OCI-LY1 (cell line): ENCODE measurements around the gene USP44.

ENCODE experiments used
- H2AFZ ChIP-seq: fragments of 200-600 bp; sonication (generic), shearing (Covaris generic); 2 replicates; pipeline ENCODE4 v1.6.0; 2014; ENCODE audit warnings: antibody characterized with exemption, mild to moderate bottlenecking, low read length
- H3F3A ChIP-seq: fragments of 200-600 bp; sonication (generic), shearing (Covaris generic); 2 replicates; pipeline ENCODE4 v1.6.0; 2014; ENCODE audit warnings: mild to moderate bottlenecking, antibody characterized with exemption, low read length, moderate library complexity; ENCODE audit not compliant: insufficient read depth
- H3K27ac ChIP-seq: fragments of 200-600 bp; sonication (generic); 2 replicates; pipeline ENCODE4 v1.5.1; 2014; ENCODE audit warnings: low read length, mixed run types, mild to moderate bottlenecking, low read depth; ENCODE audit not compliant: poor library complexity, severe bottlenecking
- H3K27me3 ChIP-seq: fragments of 200-600 bp; sonication (generic); 2 replicates; pipeline ENCODE4 v1.6.0; 2014; ENCODE audit warnings: antibody characterized with exemption, mild to moderate bottlenecking, low read length, moderate library complexity; ENCODE audit not compliant: insufficient read depth
- H3K36me3 ChIP-seq: fragments of 200-600 bp; sonication (generic); 2 replicates; pipeline ENCODE4 v1.6.1; 2014; ENCODE audit warnings: mild to moderate bottlenecking, antibody characterized with exemption, low read length, moderate library complexity, mixed read lengths; ENCODE audit not compliant: insufficient read depth
- H3K4me1 ChIP-seq: fragments of 200-600 bp; sonication (generic); 2 replicates; pipeline ENCODE4 v1.5.1; 2014; ENCODE audit warnings: mild to moderate bottlenecking, low read length, moderate library complexity; ENCODE audit not compliant: insufficient read depth, severe bottlenecking
- H3K4me2 ChIP-seq: fragments of 200-600 bp; sonication (generic), shearing (Covaris generic); 2 replicates; pipeline ENCODE4 v1.6.1; 2014; ENCODE audit warnings: low read length
- H3K4me3 ChIP-seq: fragments of 200-600 bp; sonication (generic); 2 replicates; pipeline ENCODE4 v1.5.1; 2014; ENCODE audit warnings: low read length, low read depth, mild to moderate bottlenecking, mixed read lengths; ENCODE audit not compliant: poor library complexity, severe bottlenecking
- H3K79me2 ChIP-seq: fragments of 200-600 bp; shearing (Covaris generic); 2 replicates; pipeline ENCODE4 v1.6.1; 2016; ENCODE audit warnings: mixed run types, low read length, mixed read lengths; ENCODE audit not compliant: insufficient read depth
- H3K9ac ChIP-seq: fragments of 200-600 bp; sonication (generic), shearing (Covaris generic); 2 replicates; pipeline ENCODE4 v1.6.1; 2014; ENCODE audit warnings: mild to moderate bottlenecking, low read length, mixed read lengths
- H3K9me2 ChIP-seq: fragments of 200-600 bp; sonication (generic), shearing (Covaris generic); 2 replicates; pipeline ENCODE4 v1.6.1; 2014; ENCODE audit warnings: low read depth, mild to moderate bottlenecking, low read length, mixed read lengths
- H3K9me3 ChIP-seq: fragments of 200-600 bp; shearing (Covaris generic); 2 replicates; pipeline ENCODE4 v1.6.1; 2014; ENCODE audit warnings: low read length, mixed read lengths
- H4K20me1 ChIP-seq: fragments of 200-600 bp; sonication (generic), shearing (Covaris generic); 2 replicates; pipeline ENCODE4 v1.6.0; 2016; ENCODE audit warnings: mild to moderate bottlenecking, low read length; ENCODE audit not compliant: insufficient read depth
- EZH2 ChIP-seq: fragments of 200-600 bp; sonication (generic), shearing (Covaris generic); IDR thresholded peaks from 2 replicates; pipeline ENCODE4 v1.8.0; 2017; ENCODE audit warnings: borderline replicate concordance, mixed run types, mild to moderate bottlenecking, antibody characterized with exemption, low read length, moderate library complexity, mixed read lengths
- TF ChIP-seq, protein P1 (sequence below): fragments of 200-600 bp; sonication (generic), shearing (Covaris generic); IDR thresholded peaks from 2 replicates; pipeline ENCODE4 v1.5.1; 2017; ENCODE audit warnings: mild to moderate bottlenecking, antibody characterized with exemption, low read length, moderate library complexity, mixed read lengths

The USP44 gene

DNA sequence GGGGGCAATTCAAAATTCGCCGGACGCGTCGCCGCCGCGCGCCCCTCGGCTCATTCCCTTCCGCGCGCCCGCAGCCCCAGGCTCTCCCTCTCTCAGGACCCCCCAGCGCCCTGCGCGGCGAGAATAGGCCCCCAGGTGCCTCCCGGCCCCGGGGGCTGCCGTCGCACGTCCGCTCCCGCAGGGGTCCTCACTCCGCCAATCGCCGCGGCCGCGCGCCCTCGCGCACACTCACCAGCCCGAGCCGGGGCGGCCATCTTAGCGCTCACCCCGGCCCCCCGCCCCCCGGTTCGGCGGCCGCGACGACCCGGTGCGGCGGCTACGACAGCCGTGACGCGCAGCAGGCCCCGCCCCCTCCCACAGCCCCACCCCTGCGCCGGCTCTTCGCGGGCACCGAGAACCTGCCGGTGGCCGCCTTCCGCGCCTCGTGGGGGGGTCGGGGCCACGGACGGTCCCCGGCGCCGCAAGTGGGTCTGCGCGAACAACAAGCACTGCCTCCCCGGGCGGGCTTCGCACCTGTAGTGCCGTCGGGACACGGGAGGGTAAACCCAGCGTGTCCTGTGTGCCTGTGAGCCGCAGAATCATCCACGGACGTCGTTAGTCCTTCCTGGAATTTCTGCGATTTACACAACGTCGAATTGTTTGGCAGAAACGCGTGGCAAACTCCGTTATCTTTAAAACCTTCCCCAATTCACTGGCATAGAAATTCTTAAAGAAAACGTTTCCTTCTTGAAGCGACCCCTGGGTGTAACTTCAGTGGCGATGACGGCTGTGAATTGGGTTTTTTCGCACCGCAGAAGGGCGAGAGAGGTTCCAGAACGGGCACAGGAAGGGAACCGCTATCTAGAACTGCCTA is 2.5 kb downstream of the USP44 start:
- Histone ChIP-seq H4K20me1 (no peaks in the 10 kb centered on the region), H3K79me2 (no peaks in the 10 kb centered on the region), H3F3A (no peaks in the 10 kb centered on the region), H3K9me3 (peaks cover 7% of the 10 kb centered on the region; the same call in 1 of the 2 replicates), H3K36me3 (no peaks in the 10 kb centered on the region; the same call in 1 of the 2 replicates), H3K4me1 (no peaks in the 10 kb centered on the region), H2AFZ (no peak overlapping the region), H3K9me2 (no peaks in the 10 kb centered on the region), H3K27me3 (peaks cover 14% of the 10 kb centered on the region; the same call in 1 of the 2 replicates), H3K9ac (no peak overlapping the region), H3K27ac (no peak overlapping the region), H3K4me3 (peak overlapping the region; percentile 27), H3K4me2 (peak overlapping the region; percentile 29; the same call in 1 of the 2 replicates)
- TF ChIP-seq EZH2 = no peak
- TF ChIP-seq, protein P1, sequence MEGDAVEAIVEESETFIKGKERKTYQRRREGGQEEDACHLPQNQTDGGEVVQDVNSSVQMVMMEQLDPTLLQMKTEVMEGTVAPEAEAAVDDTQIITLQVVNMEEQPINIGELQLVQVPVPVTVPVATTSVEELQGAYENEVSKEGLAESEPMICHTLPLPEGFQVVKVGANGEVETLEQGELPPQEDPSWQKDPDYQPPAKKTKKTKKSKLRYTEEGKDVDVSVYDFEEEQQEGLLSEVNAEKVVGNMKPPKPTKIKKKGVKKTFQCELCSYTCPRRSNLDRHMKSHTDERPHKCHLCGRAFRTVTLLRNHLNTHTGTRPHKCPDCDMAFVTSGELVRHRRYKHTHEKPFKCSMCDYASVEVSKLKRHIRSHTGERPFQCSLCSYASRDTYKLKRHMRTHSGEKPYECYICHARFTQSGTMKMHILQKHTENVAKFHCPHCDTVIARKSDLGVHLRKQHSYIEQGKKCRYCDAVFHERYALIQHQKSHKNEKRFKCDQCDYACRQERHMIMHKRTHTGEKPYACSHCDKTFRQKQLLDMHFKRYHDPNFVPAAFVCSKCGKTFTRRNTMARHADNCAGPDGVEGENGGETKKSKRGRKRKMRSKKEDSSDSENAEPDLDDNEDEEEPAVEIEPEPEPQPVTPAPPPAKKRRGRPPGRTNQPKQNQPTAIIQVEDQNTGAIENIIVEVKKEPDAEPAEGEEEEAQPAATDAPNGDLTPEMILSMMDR = no peak

DNA sequence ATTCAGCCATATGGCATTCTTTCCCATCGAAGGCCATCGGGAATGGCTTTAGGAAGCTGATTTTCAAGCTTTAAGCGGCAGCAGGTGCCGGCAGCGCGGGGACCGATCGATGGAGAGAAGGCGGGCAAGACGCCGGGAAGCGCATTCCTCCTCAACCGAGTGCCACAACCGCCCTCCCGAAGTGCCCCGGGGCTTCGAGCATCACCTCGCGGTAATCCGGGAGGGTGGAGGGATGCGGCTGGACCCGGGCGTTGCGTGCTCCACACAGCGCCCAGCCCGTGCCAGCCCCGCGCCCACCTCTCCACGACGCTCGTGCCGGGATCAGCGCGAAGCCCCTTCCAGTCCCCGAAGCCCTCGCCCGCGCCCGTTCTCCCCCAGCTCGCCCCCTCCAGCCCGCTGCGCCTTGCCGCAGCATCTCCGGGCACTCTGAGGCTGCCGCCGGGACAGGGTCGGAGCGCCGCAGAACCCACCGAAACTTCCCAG is 3.2 kb downstream of the USP44 start:
- TF ChIP-seq, protein P1 = no peak
- no peak for TF ChIP-seq EZH2
- Histone ChIP-seq H2AFZ (no peak overlapping the region), H3K9ac (no peak overlapping the region), H3K27ac (no peak overlapping the region), H3K4me2 (peak overlapping the region; percentile 29; the same call in 1 of the 2 replicates), H3K9me3 (peaks cover 7% of the 10 kb centered on the region; the same call in 1 of the 2 replicates), H3K27me3 (peaks cover 14% of the 10 kb centered on the region; the same call in 1 of the 2 replicates), H3F3A (no peaks in the 10 kb centered on the region), H3K79me2 (no peaks in the 10 kb centered on the region), H3K4me3 (peak overlapping the region; percentile 27), H3K9me2 (no peaks in the 10 kb centered on the region), H3K36me3 (no peaks in the 10 kb centered on the region; the same call in 1 of the 2 replicates), H4K20me1 (no peaks in the 10 kb centered on the region), H3K4me1 (no peaks in the 10 kb centered on the region)

DNA sequence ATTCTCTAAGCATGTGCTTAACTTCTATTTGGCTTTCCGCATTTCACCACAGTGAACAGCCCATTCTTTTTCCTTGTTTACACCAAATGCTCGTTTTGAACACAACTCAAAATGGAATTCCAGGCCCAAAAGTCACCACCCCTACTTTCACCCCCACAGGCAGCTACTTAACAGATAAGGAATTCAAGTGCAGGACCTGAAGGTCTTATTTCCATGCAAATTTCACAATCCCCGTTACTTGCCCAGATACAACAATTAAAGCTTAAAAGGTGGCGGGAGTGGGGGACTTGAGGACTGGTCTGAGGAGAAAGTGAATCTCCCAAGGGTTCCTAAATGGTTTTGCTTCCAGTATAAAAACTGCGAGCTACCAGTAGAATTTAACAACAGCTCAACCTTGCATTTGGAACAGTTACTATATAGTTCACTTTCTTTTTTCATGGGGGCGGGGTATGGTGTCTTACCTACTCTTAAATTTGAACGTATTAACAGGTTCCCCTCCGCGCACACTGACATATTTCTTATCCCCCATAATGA is 3.7 kb downstream of the USP44 start:
- Histone ChIP-seq H3K4me2 (peak overlapping the region; percentile 23; the same call in 1 of the 2 replicates), H2AFZ (no peak overlapping the region), H3K27ac (no peak overlapping the region), H3K9ac (no peak overlapping the region), H3K9me2 (no peaks in the 10 kb centered on the region), H3K4me3 (peak overlapping the region; percentile 27), H3K36me3 (no peaks in the 10 kb centered on the region; the same call in 1 of the 2 replicates), H3K27me3 (peaks cover 14% of the 10 kb centered on the region; the same call in 1 of the 2 replicates), H3K9me3 (peaks cover 7% of the 10 kb centered on the region; the same call in 1 of the 2 replicates), H4K20me1 (no peaks in the 10 kb centered on the region), H3K79me2 (no peaks in the 10 kb centered on the region), H3F3A (no peaks in the 10 kb centered on the region), H3K4me1 (no peaks in the 10 kb centered on the region)
- TF ChIP-seq EZH2 = no peak
- TF ChIP-seq, protein P1 = no peak
